K562 (cell line): ENCODE data around the gene SLC38A2. TPM values are rescaled to one million over a fixed set of nuclear protein-coding genes. Genes with fewer than 3 reads are reported as not detected.
A peak's percentile ranks its signal among the peaks of the same experiment; 100 is the strongest.

ENCODE experiments used
- CBX1 ChIP-seq: sonication (generic); IDR thresholded peaks from 2 replicates; pipeline ENCODE4 v1.6.1; 2016; ENCODE audit warnings: antibody characterized with exemption, low read depth, mild to moderate bottlenecking
- CBX5 ChIP-seq: IDR thresholded peaks from 2 replicates; pipeline ENCODE4 v1.6.1; 2014; ENCODE audit warnings: low read depth, borderline replicate concordance
- CCAR2 ChIP-seq: fragments of 200-400 bp; formaldehyde crosslinking; IDR thresholded peaks from 2 replicates; pipeline ENCODE4 v1.6.1; 2017; ENCODE audit warnings: mild to moderate bottlenecking, low read depth, low read length
- CEBPG ChIP-seq, 3 experiments: fragments of 200-800 bp in 1 of 3; sonication (Bioruptor generic) in 1 of 3; sonication (generic) in 1 of 3; formaldehyde crosslinking in 1 of 3; IDR thresholded peaks in 2 of 3; conservative IDR thresholded peaks in 1 of 3; 2 replicates each; pipeline versions ENCODE4 v1.6.1 to v1.8.0; 2016 to 2022; ENCODE audit warnings: missing compliant biosample characterization in 2 of 3, missing genetic modification characterization in 2 of 3, mild to moderate bottlenecking in 1 of 3, missing genetic modification reagents in 1 of 3
- DACH1 ChIP-seq: fragments of 450-650 bp; IDR thresholded peaks from 2 replicates; pipeline ENCODE4 v1.6.1; 2018; ENCODE audit not compliant: partially characterized antibody
- E2F3 ChIP-seq: fragments of 250-450 bp; sonication (Bioruptor Pico); IDR thresholded peaks from 2 replicates; pipeline ENCODE4 v1.4.0; 2020; ENCODE audit warnings: mild to moderate bottlenecking
- EGR1 ChIP-seq: fragments of 450-650 bp; conservative IDR thresholded peaks from 2 replicates; pipeline ENCODE4 v1.6.1; 2017; ENCODE audit warnings: mild to moderate bottlenecking
- HMG20B ChIP-seq: fragments of 250-450 bp; sonication (Bioruptor Pico); IDR thresholded peaks from 2 replicates; pipeline ENCODE4 v1.5.0; 2021; ENCODE audit warnings: mild to moderate bottlenecking
- HNRNPK ChIP-seq: fragments of 200-400 bp; formaldehyde crosslinking; IDR thresholded peaks from one replicate; pipeline ENCODE4 v1.6.1; 2018; ENCODE audit warnings: mild to moderate bottlenecking, low read depth, low read length; ENCODE audit not compliant: poor library complexity, severe bottlenecking
- KLF16 ChIP-seq: IDR thresholded peaks from 2 replicates; pipeline ENCODE4 v1.6.1; 2016; ENCODE audit warnings: antibody characterized with exemption
- L3MBTL2 ChIP-seq: fragments of 450-650 bp; IDR thresholded peaks from 2 replicates; pipeline ENCODE4 v1.6.1; 2016; ENCODE audit warnings: mild to moderate bottlenecking, moderate library complexity
- MAZ ChIP-seq, 2 experiments: fragments of 450-650 bp in 1 of 2; sonication (generic) in 1 of 2; formaldehyde crosslinking; IDR thresholded peaks in 1 of 2; conservative IDR thresholded peaks in 1 of 2; 2 replicates each; pipeline versions ENCODE4 v1.4.0 to v1.5.0; 2020; ENCODE audit warnings: mild to moderate bottlenecking in 1 of 2, missing genetic modification reagents in 1 of 2
- MECOM ChIP-seq: fragments of 250-450 bp; sonication (Bioruptor Pico); IDR thresholded peaks from 2 replicates; pipeline ENCODE4 v1.8.0; 2022; ENCODE audit warnings: inconsistent platforms
- PYGO2 ChIP-seq: fragments of 450-650 bp; IDR thresholded peaks from 2 replicates; pipeline ENCODE4 v1.6.1; 2016; ENCODE audit warnings: mild to moderate bottlenecking, missing genetic modification characterization, moderate library complexity, missing compliant biosample characterization
- RAD21 ChIP-seq, 2 experiments: fragments of 250-450 bp in 1 of 2; fragments of 450-650 bp in 1 of 2; sonication (Bioruptor Pico) in 1 of 2; formaldehyde crosslinking in 1 of 2; IDR thresholded peaks in 1 of 2; conservative IDR thresholded peaks in 1 of 2; 2 replicates each; pipeline versions ENCODE4 v1.4.0 to v1.8.0; 2020 to 2022; ENCODE audit warnings: mild to moderate bottlenecking in 2 of 2, moderate library complexity in 1 of 2
- RBFOX2 ChIP-seq: fragments of 200-400 bp; formaldehyde crosslinking; IDR thresholded peaks from 2 replicates; pipeline ENCODE4 v1.6.1; 2017; ENCODE audit warnings: low read depth, mild to moderate bottlenecking, low read length, moderate library complexity
- RFX5 ChIP-seq: IDR thresholded peaks from 2 replicates; pipeline ENCODE4 v1.6.1; 2011; ENCODE audit warnings: low read depth, mild to moderate bottlenecking, improper control_type of control experiment, low read length
- SAFB2 ChIP-seq: fragments of 200-400 bp; formaldehyde crosslinking; IDR thresholded peaks from 2 replicates; pipeline ENCODE4 v1.6.1; 2018; ENCODE audit warnings: borderline replicate concordance, low read length, low read depth, moderate library complexity; ENCODE audit not compliant: severe bottlenecking
- SIN3B ChIP-seq: fragments of 450-650 bp; IDR thresholded peaks from 2 replicates; pipeline ENCODE4 v1.6.1; 2017; ENCODE audit warnings: low read depth, mild to moderate bottlenecking, moderate library complexity
- TCF3 ChIP-seq: sonication (generic); formaldehyde crosslinking; IDR thresholded peaks from 2 replicates; pipeline ENCODE4 v1.4.0; 2020; ENCODE audit warnings: mild to moderate bottlenecking, missing genetic modification reagents
- ZNF347 ChIP-seq: fragments of 450-650 bp; formaldehyde crosslinking; IDR thresholded peaks from 2 replicates; pipeline ENCODE4 v1.4.0; 2020; ENCODE audit warnings: low read depth, mild to moderate bottlenecking, moderate library complexity
- ZNF764 ChIP-seq: fragments of 250-450 bp; sonication (Bioruptor Pico); IDR thresholded peaks from 2 replicates; pipeline ENCODE4 v1.4.0; 2020; ENCODE audit warnings: low read depth, mild to moderate bottlenecking, moderate library complexity
- polyA plus RNA-seq, 8 experiments: library from polyadenylated mRNA; depleted of rRNA in 4 of 8; stranded (reverse) in 5 of 8; unstranded in 3 of 8; fragments of >200 nt; fragmentation: Nextera tagmentation in 2 of 8; fragmentation: Illumina TruSeq in 1 of 8; extraction: Ambion mirVana in 2 of 8; extraction: Trizol in 1 of 8; gene quantifications; 2 replicates each; pipeline versions ENCODE4 v1.2.1 to v1.2.3, GENCODE V29; 2011 to 2014; ENCODE audit warnings: inconsistent platforms in 1 of 8, missing spikeins in 1 of 8
- total RNA-seq, 7 experiments: library from RNA; depleted of rRNA in 6 of 7; stranded (reverse); fragments of >200 nt in 6 of 7; fragmentation: Illumina TruSeq in 2 of 7; extraction: Trizol in 2 of 7; gene quantifications; 2 replicates each; pipeline versions ENCODE4 v1.2.1 to v1.2.3, GENCODE V29; 2011 to 2021; ENCODE audit warnings: low replicate concordance in 1 of 7
- TF ChIP-seq, protein P1 (sequence below): fragments of 450-650 bp; formaldehyde crosslinking; IDR thresholded peaks from 2 replicates; pipeline ENCODE4 v1.4.0; 2022; ENCODE audit warnings: mild to moderate bottlenecking, moderate library complexity
- TF ChIP-seq, protein P2 (sequence below): fragments of 450-650 bp; conservative IDR thresholded peaks from 2 replicates; pipeline ENCODE4 v1.6.1; 2016; ENCODE audit warnings: missing genetic modification characterization, low read depth, mild to moderate bottlenecking, missing compliant biosample characterization, moderate library complexity
- TF ChIP-seq, protein P3 (sequence below), 2 experiments: fragments of 450-650 bp in 1 of 2; sonication (generic) in 1 of 2; formaldehyde crosslinking in 1 of 2; IDR thresholded peaks in 1 of 2; conservative IDR thresholded peaks in 1 of 2; 2 replicates each; pipeline versions ENCODE4 v1.6.1 to v1.8.1; 2016 to 2023; ENCODE audit warnings: mild to moderate bottlenecking in 2 of 2, moderate library complexity in 2 of 2, inconsistent platforms in 1 of 2, missing genetic modification reagents in 1 of 2

SLC38A2 gene
- total and polyA plus RNA-seq, 9 of the 15 experiments (the other 6 are each of a cell fraction or from before 2014, with no cell fraction given) = 98.7 to 292 (median 143) TPM

DNA sequence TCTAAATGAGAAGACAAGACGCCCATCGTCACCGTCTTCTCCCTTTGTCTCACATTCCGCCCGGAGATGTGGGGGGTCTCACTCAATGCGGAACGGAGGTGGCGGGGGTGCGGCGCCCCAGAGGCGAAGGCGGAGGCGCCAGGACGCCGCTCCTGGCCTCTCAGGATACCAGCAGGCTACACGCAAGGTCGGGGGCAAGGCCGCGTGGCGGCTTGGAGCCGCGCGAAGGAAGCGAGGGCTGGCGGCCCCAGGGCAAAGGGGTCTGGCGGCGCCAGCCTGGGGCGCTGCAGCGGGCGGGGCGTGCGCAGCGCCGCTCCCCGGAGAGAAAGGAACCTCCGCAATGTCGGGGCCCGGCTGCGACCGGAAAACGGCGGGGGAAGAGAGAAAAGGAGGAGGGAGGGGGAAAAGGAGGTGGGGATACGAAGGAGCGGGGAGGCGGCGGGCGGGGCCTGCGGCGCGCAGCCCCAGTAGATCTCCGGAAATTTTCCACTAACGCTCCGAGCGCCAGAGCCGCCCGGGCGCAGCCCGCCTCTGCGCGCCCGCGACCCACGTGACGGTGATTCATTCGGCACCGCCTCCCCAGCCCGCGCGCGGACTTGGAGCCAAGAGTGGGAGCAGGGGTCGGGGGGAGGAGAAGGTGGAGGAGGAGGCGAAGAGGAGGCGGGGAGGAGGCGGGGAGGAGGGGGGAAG lies 10.5 kb upstream of the SLC38A2 start (continued):
- TF ChIP-seq KLF16 (no peak), RBFOX2 (peak; percentile 92), EGR1 (peak; percentile 98), ZNF347 (CRISPR knock-in tag) (no peak), ZNF764 (CRISPR knock-in tag) (no peak), CCAR2 (no peak), L3MBTL2 (peak; percentile 97), PYGO2 (tag) (no peak), CEBPG (CRISPR knock-in tag; IDR thresholded peaks at IDR 0.05) (no peak), CEBPG (tag; conservative IDR thresholded peaks at IDR 0.05 in 1 of 2, IDR thresholded peaks at IDR 0.05 in 1 of 2) (0 out of 4 replicates have a peak, but pooled peaks of 1 of the 2 experiments have one; percentile 10), RAD21 (CRISPR knock-in tag; conservative IDR thresholded peaks at IDR 0.05 in 1 of 2, IDR thresholded peaks at IDR 0.05 in 1 of 2) (peak; percentile 35 to 40; a peak in 3 of 4 replicates), CBX5 (no peak), SIN3B (peak; percentile 37; the same call in 1 of the 2 replicates), HNRNPK (peak; percentile 93), MAZ (CRISPR knock-in tag; conservative IDR thresholded peaks at IDR 0.05 in 1 of 2, IDR thresholded peaks at IDR 0.05 in 1 of 2) (peak; percentile 87 to 96), MECOM (0 out of 2 replicates have a peak, but pooled peaks have one; percentile 57), E2F3 (CRISPR knock-in tag) (peak; percentile 79; the same call in 1 of the 2 replicates), RFX5 (no peak), CBX1 (peak; percentile 81; the same call in 1 of the 2 replicates), DACH1 (no peak), HMG20B (CRISPR knock-in tag) (no peak), SAFB2 (no peak), TCF3 (CRISPR knock-in tag) (no peak)
- TF ChIP-seq, protein P1, sequence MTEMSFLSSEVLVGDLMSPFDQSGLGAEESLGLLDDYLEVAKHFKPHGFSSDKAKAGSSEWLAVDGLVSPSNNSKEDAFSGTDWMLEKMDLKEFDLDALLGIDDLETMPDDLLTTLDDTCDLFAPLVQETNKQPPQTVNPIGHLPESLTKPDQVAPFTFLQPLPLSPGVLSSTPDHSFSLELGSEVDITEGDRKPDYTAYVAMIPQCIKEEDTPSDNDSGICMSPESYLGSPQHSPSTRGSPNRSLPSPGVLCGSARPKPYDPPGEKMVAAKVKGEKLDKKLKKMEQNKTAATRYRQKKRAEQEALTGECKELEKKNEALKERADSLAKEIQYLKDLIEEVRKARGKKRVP (CRISPR knock-in tag) = 0 out of 2 replicates have a peak, but pooled peaks have one; percentile 34
- TF ChIP-seq, protein P2, sequence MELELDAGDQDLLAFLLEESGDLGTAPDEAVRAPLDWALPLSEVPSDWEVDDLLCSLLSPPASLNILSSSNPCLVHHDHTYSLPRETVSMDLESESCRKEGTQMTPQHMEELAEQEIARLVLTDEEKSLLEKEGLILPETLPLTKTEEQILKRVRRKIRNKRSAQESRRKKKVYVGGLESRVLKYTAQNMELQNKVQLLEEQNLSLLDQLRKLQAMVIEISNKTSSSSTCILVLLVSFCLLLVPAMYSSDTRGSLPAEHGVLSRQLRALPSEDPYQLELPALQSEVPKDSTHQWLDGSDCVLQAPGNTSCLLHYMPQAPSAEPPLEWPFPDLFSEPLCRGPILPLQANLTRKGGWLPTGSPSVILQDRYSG = no peak; the same call in 1 of the 2 replicates
- TF ChIP-seq, protein P3, sequence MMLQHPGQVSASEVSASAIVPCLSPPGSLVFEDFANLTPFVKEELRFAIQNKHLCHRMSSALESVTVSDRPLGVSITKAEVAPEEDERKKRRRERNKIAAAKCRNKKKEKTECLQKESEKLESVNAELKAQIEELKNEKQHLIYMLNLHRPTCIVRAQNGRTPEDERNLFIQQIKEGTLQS (IDR thresholded peaks at IDR 0.05) = peak; percentile 80
- TF ChIP-seq, protein P3 (CRISPR knock-in tag; conservative IDR thresholded peaks at IDR 0.05) = no peak
